HG03280 (cell line): ENCODE results near the gene GYS2.
A peak's percentile ranks its signal among the peaks of the same experiment; 100 is the strongest.

Experiments
- ATAC-seq: cut with Tn5 transposase; IDR thresholded peaks from one replicate; pipeline ENCODE4 v1.9.1; 2021; ENCODE audit warnings: mild to moderate bottlenecking, moderate library complexity; ENCODE audit not compliant: unreplicated experiment

The GYS2 gene

GRCh38 chr12:21558100-21558679 lies 46.5 kb downstream of the GYS2 start:
- no peak for ATAC-seq

GRCh38 chr12:21553329-21553675 lies 51.3 kb downstream of the GYS2 start:
- ATAC-seq, result no peak

GRCh38 chr12:21552635-21553328 lies 51.9 kb downstream of the GYS2 start:
- no peak for ATAC-seq

- no peak for ATAC-seq
Observed at GRCh38 chr12:21551841-21552465, 52.7 kb downstream of the GYS2 start.

- ATAC-seq, result no peak
Observed at GRCh38 chr12:21547437-21547836, 57.2 kb downstream of the GYS2 start.

GRCh38 chr12:21546716-21547115 lies 57.9 kb downstream of the GYS2 start:
- ATAC-seq, result no peak

- no peak for ATAC-seq
Observed at GRCh38 chr12:21545557-21545956, 59.1 kb downstream of the GYS2 start.

- ATAC-seq, result no peak
Observed at GRCh38 chr12:21543151-21543550, 61.5 kb downstream of the GYS2 start.

- no peak for ATAC-seq
Observed at GRCh38 chr12:21542403-21542802, 62.2 kb downstream of the GYS2 start.

GRCh38 chr12:21541773-21542172 lies 62.9 kb downstream of the GYS2 start:
- ATAC-seq, result no peak

- ATAC-seq, result no peak
Observed at GRCh38 chr12:21539797-21540196, 64.8 kb downstream of the GYS2 start.

- no peak for ATAC-seq
Observed at GRCh38 chr12:21538061-21538653, 66.5 kb downstream of the GYS2 start.

- ATAC-seq, result no peak
Observed at GRCh38 chr12:21529456-21529855, 75.2 kb downstream of the GYS2 start.

GRCh38 chr12:21528953-21529352 lies 75.7 kb downstream of the GYS2 start:
- no peak for ATAC-seq

- peak; percentile 86 for ATAC-seq
Observed at GRCh38 chr12:21527451-21528180, 77.0 kb downstream of the GYS2 start.

- no peak for ATAC-seq
Observed at GRCh38 chr12:21526721-21527345, 77.8 kb downstream of the GYS2 start.

GRCh38 chr12:21526053-21526452 lies 78.6 kb downstream of the GYS2 start, which contains the start of gene SPX:
TSS of gene SPX (plus strand) at chr12:21526296. CDS start at chr12:21526473, 177 bp downstream.
- no peak for ATAC-seq

- no peak for ATAC-seq
Observed at GRCh38 chr12:21523148-21523547, 81.5 kb downstream of the GYS2 start.

- ATAC-seq, result no peak
Observed at GRCh38 chr12:21521541-21521940, 83.1 kb downstream of the GYS2 start.

GRCh38 chr12:21518451-21518850 lies 86.2 kb downstream of the GYS2 start:
- ATAC-seq, result no peak

GRCh38 chr12:21516281-21516680 lies 88.4 kb downstream of the GYS2 start:
- no peak for ATAC-seq
